Peyer's patch (tissue), 4 donors: ENCODE results near the gene KBTBD4.

Experiments
- CTCF ChIP-seq, 6 experiments: fragments of 450-650 bp in 4 of 6; fragments of 200-600 bp in 2 of 6; sonication (generic) in 1 of 6; IDR thresholded peaks; one replicate each; pipeline ENCODE4 v1.5.1; 2017 to 2019; ENCODE audit warnings: antibody characterized with exemption in 6 of 6, mild to moderate bottlenecking in 3 of 6, moderate library complexity in 1 of 6
- POLR2A ChIP-seq, 2 donors: fragments of 450-650 bp; IDR thresholded peaks; one replicate each; pipeline ENCODE4 v1.5.1; 2017; ENCODE audit warnings: antibody characterized with exemption in 2 of 2, mild to moderate bottlenecking in 2 of 2, moderate library complexity in 2 of 2

- TF ChIP-seq CTCF (IDR thresholded peaks at IDR 0.05) (no peak), POLR2A (IDR thresholded peaks at IDR 0.05) (no peak)
These were observed 20.1 kb downstream of the KBTBD4 start for GRCh38 chr11:47558695-47559094.
